ENCODE results near the gene ARHGAP26.

Gene ARHGAP26

DNA sequence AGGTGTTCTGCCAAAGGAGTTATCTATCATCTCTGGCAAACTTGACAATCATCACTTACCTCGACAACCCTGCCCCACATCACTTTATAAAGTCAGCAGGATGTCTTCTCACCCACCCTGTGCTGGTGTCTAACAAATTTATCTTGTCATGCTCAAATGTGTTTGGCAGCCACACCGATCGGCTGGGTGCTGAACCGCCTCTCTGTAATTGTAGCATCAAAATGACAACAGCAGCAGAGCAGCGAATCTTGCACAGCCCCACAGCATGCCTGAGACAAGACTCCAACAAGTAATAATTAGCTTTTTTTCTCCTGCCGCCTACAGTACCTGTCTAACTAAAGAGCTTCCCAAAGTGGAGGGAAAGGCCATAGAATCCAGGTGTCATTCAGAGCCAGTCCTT is 457.1 kb downstream of the ARHGAP26 start:
- DNase-seq (ENCODE audit: low spot score) = no peak
- Histone ChIP-seq H3K4me3 (no peak overlapping the region), H3K27ac (no peak overlapping the region)
- TF ChIP-seq, protein P1, sequence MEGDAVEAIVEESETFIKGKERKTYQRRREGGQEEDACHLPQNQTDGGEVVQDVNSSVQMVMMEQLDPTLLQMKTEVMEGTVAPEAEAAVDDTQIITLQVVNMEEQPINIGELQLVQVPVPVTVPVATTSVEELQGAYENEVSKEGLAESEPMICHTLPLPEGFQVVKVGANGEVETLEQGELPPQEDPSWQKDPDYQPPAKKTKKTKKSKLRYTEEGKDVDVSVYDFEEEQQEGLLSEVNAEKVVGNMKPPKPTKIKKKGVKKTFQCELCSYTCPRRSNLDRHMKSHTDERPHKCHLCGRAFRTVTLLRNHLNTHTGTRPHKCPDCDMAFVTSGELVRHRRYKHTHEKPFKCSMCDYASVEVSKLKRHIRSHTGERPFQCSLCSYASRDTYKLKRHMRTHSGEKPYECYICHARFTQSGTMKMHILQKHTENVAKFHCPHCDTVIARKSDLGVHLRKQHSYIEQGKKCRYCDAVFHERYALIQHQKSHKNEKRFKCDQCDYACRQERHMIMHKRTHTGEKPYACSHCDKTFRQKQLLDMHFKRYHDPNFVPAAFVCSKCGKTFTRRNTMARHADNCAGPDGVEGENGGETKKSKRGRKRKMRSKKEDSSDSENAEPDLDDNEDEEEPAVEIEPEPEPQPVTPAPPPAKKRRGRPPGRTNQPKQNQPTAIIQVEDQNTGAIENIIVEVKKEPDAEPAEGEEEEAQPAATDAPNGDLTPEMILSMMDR (IDR thresholded peaks at IDR 0.05) = no peak

DNA sequence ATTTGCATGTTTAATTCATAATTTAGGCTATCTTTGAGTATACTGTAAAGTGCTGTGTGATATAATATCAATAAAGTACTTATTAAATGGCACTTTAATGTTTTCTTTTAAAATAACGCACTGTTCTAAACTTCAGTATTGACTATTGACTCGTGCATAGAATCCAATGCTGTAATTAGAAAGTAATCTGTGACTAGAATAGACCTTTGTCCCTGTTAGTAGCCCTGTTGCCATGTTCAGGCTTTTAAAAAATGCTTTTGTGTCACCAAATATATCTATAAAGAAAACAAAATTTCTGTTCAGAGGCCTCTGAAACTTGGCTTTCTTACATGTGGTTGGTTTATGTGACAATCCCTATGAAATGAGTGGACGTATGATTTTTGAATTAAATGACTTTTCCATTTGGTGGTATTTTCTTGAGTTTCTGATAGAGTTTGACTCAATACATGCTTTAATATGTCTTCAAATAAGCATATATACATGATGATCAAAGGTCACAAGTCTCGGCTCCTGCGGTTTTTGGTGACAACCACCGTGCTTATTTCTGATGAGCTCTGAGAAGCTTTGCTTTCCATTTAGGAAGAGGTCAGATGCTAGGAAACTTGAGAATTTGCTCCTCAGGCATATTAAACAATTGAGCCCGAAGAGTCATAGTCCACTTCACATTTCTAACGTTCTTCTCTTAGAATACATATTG is 458.6 kb downstream of the ARHGAP26 start:
- TF ChIP-seq, protein P1 (IDR thresholded peaks at IDR 0.05) = no peak

DNA sequence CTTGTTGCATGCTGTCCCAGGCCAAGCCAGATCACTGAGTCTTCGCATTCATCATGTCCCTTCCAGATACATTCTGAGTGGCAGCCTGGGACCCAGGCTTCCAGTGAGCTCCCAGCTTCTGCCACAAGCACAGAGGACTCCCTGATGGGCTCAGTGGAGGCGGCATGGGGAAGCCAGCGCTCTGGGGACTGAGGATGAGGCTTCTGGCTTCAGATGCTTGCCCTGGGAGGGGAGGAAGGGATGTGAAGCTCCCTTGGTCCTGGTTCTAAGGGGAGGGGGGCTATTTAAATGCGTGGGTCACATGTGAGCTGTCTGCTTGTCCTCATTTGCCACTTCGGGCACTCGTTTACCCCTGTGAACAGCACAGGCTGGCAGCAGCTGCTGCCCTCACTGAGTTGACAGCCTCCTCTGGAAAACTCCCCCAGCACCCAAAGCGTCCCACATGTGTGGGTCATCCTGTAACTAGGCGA is 459.3 kb downstream of the ARHGAP26 start:
- DNase-seq (ENCODE audit: low spot score) = no peak
- Histone ChIP-seq H3K4me3 (no peak overlapping the region), H3K27ac (peak overlapping the region in 1 of 2 donors; percentile 51)
- TF ChIP-seq, protein P1 (IDR thresholded peaks at IDR 0.05) = no peak

More for the DNA sequence above, 458.6 kb downstream of the ARHGAP26 start:
- DNase-seq (ENCODE audit: low spot score) = no peak
- H3K27ac ChIP-seq = no peak overlapping the region
- H3K4me3 ChIP-seq = no peak overlapping the region

DNA sequence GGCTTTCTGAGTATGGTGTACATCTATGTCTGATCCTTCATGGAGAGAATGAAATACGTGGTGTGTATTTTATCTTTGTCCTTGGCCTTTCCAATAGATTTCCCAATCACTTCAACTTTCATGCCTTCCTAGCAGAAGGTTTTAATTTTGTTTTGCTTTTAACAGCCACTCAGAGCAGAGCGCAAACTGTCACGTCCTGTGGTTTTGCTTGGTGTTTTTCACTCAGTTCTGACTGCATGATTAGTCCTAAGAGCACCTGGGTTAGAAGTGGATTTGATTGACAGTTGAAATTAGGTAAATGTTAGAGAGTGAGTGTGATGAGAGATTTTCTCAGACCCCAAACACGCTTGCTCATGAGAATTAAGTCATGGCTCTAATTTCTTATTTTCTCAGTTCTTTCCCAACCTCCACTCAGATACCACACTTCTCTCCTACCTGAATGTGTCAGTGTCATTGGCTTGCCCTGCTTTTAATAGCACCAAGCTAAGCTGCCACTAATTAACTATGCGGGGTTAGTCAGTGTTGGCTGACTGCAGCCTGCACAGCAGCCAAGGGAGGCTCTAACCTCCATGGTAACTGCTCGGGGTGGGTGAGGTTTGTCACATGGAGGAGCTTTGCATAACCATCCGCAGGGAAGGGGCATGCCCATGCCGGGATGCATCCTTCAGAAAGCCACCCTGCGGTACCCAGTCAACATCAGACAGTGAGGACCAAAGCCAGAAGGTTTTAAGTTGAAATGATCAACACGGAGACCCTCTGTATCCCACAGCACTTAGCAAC is 459.9 kb downstream of the ARHGAP26 start:
- TF ChIP-seq, protein P1 (IDR thresholded peaks at IDR 0.05) = no peak
- peak overlapping the region in 1 of 2 donors; percentile 51 for H3K27ac ChIP-seq
- DNase-seq (ENCODE audit: low spot score) = no peak
- H3K4me3 ChIP-seq = no peak overlapping the region

DNA sequence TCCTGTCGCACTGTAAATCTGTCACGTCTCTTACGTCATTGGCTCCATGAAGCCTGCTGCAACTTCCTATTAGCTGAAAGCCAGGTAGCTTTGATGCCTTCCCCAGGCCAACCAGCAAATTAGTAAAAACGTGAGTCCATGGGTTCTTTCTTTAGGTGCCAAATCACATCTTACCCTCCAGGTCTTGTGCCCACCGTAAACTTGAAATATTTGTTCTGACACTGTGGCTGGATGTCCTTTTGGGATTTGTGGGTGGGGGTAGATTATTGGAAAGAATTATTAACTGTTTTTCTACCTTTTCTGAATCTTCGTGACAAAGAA is 460.5 kb downstream of the ARHGAP26 start:
- H3K4me3 ChIP-seq = no peak overlapping the region
- H3K27ac ChIP-seq = no peak overlapping the region
- TF ChIP-seq, protein P1 (IDR thresholded peaks at IDR 0.05) = no peak
- DNase-seq (ENCODE audit: low spot score) = no peak

DNA sequence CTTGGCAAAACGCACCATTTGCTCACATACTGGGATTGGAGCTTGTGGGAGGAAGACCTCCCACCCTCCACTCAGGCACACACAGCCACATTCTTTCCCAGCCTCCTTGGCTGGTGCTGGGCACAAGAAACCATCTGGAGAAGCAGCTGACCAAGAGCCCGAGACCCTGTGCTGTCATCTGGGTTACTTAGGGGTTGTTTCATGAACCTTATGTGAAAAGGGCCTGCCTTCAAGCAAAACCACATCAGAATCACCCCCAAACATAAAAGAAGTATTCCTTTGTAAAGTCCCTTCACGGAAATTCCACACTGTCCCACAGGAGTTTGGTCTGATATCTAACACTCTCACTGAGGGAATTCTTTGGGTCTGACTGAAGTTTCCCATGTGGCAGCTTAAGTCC is 461.2 kb downstream of the ARHGAP26 start:
- no peak for DNase-seq (ENCODE audit: low spot score)
- Histone ChIP-seq H3K4me3 (no peak overlapping the region), H3K27ac (no peak overlapping the region)
- TF ChIP-seq, protein P1 (IDR thresholded peaks at IDR 0.05) = no peak
